ENCODE data around the gene PGK2.

PGK2 gene

GRCh38 chr6:49739423-49739822 lies 47.7 kb downstream of the PGK2 start:
- DNase-seq (ENCODE audit: extremely low read depth, low read depth): no peak

DNA sequence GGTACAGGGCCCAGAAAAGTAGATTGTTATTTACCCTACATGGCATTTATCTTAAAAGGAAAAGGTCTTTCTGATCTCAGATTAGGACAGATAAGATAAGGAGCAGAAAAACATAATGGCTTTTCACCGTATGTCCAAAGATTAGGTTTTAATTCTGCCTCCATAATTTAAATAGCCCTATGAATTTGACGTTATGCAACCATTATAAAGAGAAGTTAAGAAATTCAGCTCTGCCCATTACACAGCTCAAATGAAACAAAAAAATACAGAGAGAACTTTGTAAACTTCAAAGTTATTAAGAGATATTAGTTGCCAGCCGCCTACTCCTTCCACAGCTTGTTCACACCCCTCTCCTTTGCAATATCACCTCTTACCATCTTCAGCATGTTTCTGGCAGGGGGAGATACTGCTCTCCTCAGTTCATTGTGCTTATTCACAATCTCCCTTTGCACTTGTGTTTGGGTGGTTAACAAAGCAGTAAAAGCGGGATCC lies 51.0 kb downstream of the PGK2 start:
- TF ChIP-seq, protein P1, sequence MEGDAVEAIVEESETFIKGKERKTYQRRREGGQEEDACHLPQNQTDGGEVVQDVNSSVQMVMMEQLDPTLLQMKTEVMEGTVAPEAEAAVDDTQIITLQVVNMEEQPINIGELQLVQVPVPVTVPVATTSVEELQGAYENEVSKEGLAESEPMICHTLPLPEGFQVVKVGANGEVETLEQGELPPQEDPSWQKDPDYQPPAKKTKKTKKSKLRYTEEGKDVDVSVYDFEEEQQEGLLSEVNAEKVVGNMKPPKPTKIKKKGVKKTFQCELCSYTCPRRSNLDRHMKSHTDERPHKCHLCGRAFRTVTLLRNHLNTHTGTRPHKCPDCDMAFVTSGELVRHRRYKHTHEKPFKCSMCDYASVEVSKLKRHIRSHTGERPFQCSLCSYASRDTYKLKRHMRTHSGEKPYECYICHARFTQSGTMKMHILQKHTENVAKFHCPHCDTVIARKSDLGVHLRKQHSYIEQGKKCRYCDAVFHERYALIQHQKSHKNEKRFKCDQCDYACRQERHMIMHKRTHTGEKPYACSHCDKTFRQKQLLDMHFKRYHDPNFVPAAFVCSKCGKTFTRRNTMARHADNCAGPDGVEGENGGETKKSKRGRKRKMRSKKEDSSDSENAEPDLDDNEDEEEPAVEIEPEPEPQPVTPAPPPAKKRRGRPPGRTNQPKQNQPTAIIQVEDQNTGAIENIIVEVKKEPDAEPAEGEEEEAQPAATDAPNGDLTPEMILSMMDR (IDR thresholded peaks at IDR 0.05; ENCODE audit: low read depth, low read length): no peak
- no peak for DNase-seq (ENCODE audit: extremely low read depth, low read depth)

More at GRCh38 chr6:49739423-49739822, 47.7 kb downstream of the PGK2 start:
- TF ChIP-seq, protein P1 (IDR thresholded peaks at IDR 0.05; ENCODE audit: low read depth, low read length): no peak
